ENCODE results near the gene ZSWIM1.
A peak's percentile ranks its signal among the peaks of the same experiment; 100 is the strongest.

Gene ZSWIM1

DNA sequence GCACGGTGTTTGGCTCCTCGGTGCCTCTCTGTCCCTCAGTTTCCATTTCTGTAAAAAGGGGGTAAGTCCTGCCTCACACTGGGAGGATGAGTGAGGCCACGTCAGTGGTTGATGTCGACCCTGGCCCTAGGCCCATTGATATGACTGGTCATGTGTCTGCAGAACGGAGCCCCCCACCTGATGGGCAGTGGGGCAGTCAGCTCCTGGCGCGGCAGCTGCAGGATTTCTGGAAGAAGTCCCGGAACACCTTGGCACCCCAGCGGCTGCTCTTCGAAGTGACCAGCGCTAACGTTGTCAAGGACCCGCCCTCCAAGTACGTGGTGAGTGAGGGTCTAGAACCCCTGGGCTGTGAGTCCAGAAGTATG is 46.2 kb upstream of the ZSWIM1 start:
- peak overlapping the region; percentile 72 to 83 for H3K4me3 ChIP-seq
- intact Hi-C loops (cut with DNase I; ENCODE audit: low total_unique reads) = no loop called here
- no peak for DNase-seq
- TF ChIP-seq, protein P1, sequence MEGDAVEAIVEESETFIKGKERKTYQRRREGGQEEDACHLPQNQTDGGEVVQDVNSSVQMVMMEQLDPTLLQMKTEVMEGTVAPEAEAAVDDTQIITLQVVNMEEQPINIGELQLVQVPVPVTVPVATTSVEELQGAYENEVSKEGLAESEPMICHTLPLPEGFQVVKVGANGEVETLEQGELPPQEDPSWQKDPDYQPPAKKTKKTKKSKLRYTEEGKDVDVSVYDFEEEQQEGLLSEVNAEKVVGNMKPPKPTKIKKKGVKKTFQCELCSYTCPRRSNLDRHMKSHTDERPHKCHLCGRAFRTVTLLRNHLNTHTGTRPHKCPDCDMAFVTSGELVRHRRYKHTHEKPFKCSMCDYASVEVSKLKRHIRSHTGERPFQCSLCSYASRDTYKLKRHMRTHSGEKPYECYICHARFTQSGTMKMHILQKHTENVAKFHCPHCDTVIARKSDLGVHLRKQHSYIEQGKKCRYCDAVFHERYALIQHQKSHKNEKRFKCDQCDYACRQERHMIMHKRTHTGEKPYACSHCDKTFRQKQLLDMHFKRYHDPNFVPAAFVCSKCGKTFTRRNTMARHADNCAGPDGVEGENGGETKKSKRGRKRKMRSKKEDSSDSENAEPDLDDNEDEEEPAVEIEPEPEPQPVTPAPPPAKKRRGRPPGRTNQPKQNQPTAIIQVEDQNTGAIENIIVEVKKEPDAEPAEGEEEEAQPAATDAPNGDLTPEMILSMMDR (IDR thresholded peaks at IDR 0.05) = no peak
- peaks cover 0 to 70% (median 34%) of the 10 kb centered on the region in 4 donors for H3K4me1 ChIP-seq
- H3K36me3 ChIP-seq = peaks cover 7 to 19% (median 10%) of the 10 kb centered on the region in 3 donors
- H3K27me3 ChIP-seq = no peaks in the 10 kb centered on the region
- H3K27ac ChIP-seq = peak overlapping the region; percentile 93 to 97
- H3K9me3 ChIP-seq = no peaks in the 10 kb centered on the region

DNA sequence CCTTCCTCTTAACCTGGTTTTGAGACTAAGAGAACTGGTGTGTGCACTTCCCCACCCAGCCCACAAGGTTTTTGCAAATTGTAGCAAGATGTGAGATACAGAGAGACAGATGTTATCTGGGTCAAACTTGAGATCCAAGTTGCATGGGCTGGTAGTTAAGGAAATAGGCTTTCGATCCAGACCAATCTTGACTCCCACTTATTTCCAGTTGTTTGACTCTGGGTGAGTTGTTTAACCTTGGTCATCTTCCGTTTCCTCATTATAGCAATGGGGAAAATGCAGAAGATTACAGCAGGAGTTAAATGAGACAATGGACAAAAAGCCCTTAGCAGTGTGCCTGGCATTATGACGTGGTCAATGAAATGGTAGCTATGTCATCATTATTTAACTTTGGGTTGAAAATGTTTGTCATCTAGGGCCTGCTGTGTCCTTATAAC is 45.7 kb upstream of the ZSWIM1 start:
- TF ChIP-seq, protein P1 (IDR thresholded peaks at IDR 0.05) = no peak
- Histone ChIP-seq H3K27me3 (no peaks in the 10 kb centered on the region), H3K27ac (peak overlapping the region; percentile 93 to 97), H3K4me3 (peak overlapping the region; percentile 72 to 83), H3K9me3 (no peaks in the 10 kb centered on the region), H3K36me3 (peaks cover 7 to 25% (median 15%) of the 10 kb centered on the region in 3 donors), H3K4me1 (peaks cover 0 to 68% (median 34%) of the 10 kb centered on the region in 4 donors)
- DNase-seq = no peak
- intact Hi-C loops (cut with DNase I; ENCODE audit: low total_unique reads) = no loop called here

DNA sequence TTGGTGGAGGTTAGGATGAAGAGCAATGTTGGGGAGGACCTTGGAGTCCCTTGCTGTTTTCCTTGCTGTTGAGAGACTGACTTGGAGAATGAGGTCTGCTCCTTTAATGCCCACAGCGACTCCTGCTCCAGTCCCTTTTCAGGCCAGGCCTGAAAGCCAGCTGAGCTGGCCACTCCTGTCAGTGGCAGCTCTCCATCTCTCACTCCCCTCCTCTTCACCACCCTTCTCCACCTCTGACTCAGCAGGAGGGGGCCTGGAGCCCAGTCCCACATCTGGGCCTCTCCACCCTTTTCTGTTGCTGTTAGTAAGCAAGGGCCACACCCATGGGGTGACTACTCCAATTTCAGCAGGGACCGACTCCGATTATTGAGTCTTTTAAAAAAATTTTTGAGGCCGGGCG is 45.2 kb upstream of the ZSWIM1 start:
- H3K27me3 ChIP-seq = no peaks in the 10 kb centered on the region
- H3K36me3 ChIP-seq = peaks cover 12 to 29% (median 20%) of the 10 kb centered on the region in 3 donors
- no peaks in the 10 kb centered on the region for H3K9me3 ChIP-seq
- H3K27ac ChIP-seq = peak overlapping the region; percentile 93 to 97
- H3K4me3 ChIP-seq = peak overlapping the region; percentile 72 to 83
- intact Hi-C loops (cut with DNase I; ENCODE audit: low total_unique reads) = no loop called here
- peaks cover 0 to 71% (median 36%) of the 10 kb centered on the region in 4 donors for H3K4me1 ChIP-seq
- peak; percentile 80 to 86 for DNase-seq
- TF ChIP-seq, protein P1 (IDR thresholded peaks at IDR 0.05) = no peak

DNA sequence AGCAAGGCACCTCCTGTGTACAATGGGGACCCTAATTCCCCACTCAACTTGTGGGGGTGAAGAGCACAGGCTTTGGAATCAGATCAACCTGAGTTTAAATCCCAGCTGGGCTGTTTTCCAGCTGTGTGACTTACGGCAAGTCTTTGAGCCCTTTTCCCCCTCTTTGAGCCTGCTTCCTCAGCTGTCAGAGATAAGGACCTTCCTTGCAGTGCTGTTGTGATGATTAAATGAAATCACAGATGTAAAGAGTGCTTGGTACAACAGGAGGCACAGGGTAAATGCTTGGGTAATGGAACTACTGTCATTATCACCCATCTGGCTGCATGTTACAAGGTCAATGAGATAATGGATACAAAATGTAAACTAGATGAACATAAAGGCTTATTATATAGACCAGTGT is 44.2 kb upstream of the ZSWIM1 start:
- TF ChIP-seq, protein P1 (IDR thresholded peaks at IDR 0.05) = no peak
- H3K27ac ChIP-seq = peak overlapping the region; percentile 41 to 97
- H3K36me3 ChIP-seq = peaks cover 21 to 40% (median 30%) of the 10 kb centered on the region in 3 donors
- DNase-seq = no peak
- H3K4me3 ChIP-seq = peak overlapping the region in 1 of 2 donors; percentile 20
- H3K27me3 ChIP-seq = no peaks in the 10 kb centered on the region
- no peaks in the 10 kb centered on the region for H3K9me3 ChIP-seq
- H3K4me1 ChIP-seq = peaks cover 0 to 75% (median 37%) of the 10 kb centered on the region in 4 donors
- intact Hi-C loops (cut with DNase I; ENCODE audit: low total_unique reads) = no loop called here

DNA sequence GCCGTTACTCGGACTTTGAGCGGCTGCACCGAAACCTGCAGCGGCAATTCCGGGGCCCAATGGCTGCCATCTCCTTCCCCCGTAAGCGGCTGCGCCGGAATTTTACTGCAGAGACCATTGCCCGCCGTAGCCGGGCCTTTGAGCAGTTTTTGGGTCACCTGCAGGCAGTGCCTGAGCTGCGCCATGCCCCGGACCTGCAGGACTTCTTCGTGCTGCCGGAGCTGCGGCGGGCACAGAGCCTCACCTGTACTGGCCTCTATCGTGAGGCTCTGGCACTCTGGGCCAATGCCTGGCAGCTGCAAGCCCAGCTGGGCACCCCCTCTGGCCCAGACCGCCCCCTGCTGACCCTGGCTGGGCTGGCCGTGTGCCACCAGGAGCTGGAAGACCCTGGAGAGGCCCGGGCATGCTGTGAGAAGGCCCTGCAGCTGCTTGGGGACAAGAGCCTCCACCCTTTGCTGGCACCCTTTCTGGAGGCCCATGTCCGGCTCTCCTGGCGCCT is 40.3 kb upstream of the ZSWIM1 start:
- no peaks in the 10 kb centered on the region for H3K9me3 ChIP-seq
- no peaks in the 10 kb centered on the region for H3K27me3 ChIP-seq
- H3K4me1 ChIP-seq = peaks cover 0 to 63% (median 15%) of the 10 kb centered on the region in 4 donors
- no peak overlapping the region for H3K4me3 ChIP-seq
- no peak for DNase-seq
- intact Hi-C loops (cut with DNase I; ENCODE audit: low total_unique reads) = no loop called here
- TF ChIP-seq, protein P1 (IDR thresholded peaks at IDR 0.05) = no peak
- peaks cover 42 to 78% (median 61%) of the 10 kb centered on the region in 3 donors for H3K36me3 ChIP-seq
- peak overlapping the region; percentile 8 to 44 for H3K27ac ChIP-seq
